Endothelial cell of umbilical vein (primary cell): ENCODE measurements around the gene GTF3C1. TPM values are rescaled to one million over a fixed set of nuclear protein-coding genes. Genes with fewer than 3 reads are reported as not detected.

Experiments used
- BruUV-seq: library from RNA; stranded (reverse); fragments of 400-500 nt; replicated peaks from 2 replicates; lab custom pipeline; 2021; lab: Mats Ljungman, UMichigan
- CTCF ChIA-PET: fragments of 300-600, 350-600 bp; sonication (Branson Sonifier 250); formaldehyde crosslinking; loops from one replicate; lab custom pipeline; 2021; ENCODE audit warnings: antibody characterized with exemption, inconsistent platforms; lab: Charles Lee
- POLR2A ChIA-PET: fragments of 300-600, 350-600 bp; sonication (Branson Sonifier 250); formaldehyde crosslinking; loops from one replicate; lab custom pipeline; 2021; ENCODE audit warnings: antibody characterized with exemption, inconsistent platforms; lab: Charles Lee
- DNase-seq: peaks from one replicate; pipeline ENCODE4 v3.0.0-alpha.2; 2011; ENCODE audit warnings: low read depth, low spot score
- FAIRE-seq: peaks from 2 replicates; lab custom pipeline; 2011; peaks lifted over from hg19 to GRCh38; lab: Jason Lieb, UNC
- H2AFZ ChIP-seq: 2 replicates; pipeline ENCODE4 v1.6.0; 2012; ENCODE audit warnings: low read depth, low read length, control low read depth, inconsistent platforms
- H3K27ac ChIP-seq: 2 replicates; pipeline ENCODE4 v1.5.1; 2011; ENCODE audit warnings: low read depth, mild to moderate bottlenecking, control low read depth, low read length, moderate library complexity; ENCODE audit not compliant: insufficient read depth
- H3K27me3 ChIP-seq, 2 experiments: 2 replicates each; pipeline versions ENCODE4 v1.6.0 to v1.6.1; 2011; ENCODE audit warnings: low read length in 2 of 2, mixed read lengths in 1 of 2; ENCODE audit not compliant: control insufficient read depth in 2 of 2, insufficient read depth in 2 of 2
- H3K36me3 ChIP-seq, 2 experiments: 2 replicates in 1 of 2; 3 replicates in 1 of 2; pipeline ENCODE4 v1.5.1; 2011; ENCODE audit warnings: low read length in 2 of 2, mild to moderate bottlenecking in 1 of 2, moderate library complexity in 1 of 2; ENCODE audit not compliant: control insufficient read depth in 2 of 2, insufficient read depth in 2 of 2; ENCODE audit errors: extremely low read depth in 1 of 2
- H3K4me1 ChIP-seq: 3 replicates; pipeline ENCODE4 v1.5.1; 2011; ENCODE audit warnings: mild to moderate bottlenecking, low read length; ENCODE audit not compliant: control insufficient read depth, insufficient read depth; ENCODE audit errors: extremely low read depth
- H3K4me2 ChIP-seq: 2 replicates; pipeline ENCODE4 v1.6.1; 2011; ENCODE audit warnings: low read length, control low read depth, mixed read lengths; ENCODE audit not compliant: insufficient read depth
- H3K4me3 ChIP-seq, 3 experiments: fragments of 200-600 bp in 1 of 3; sonication (generic), shearing (Covaris generic) in 1 of 3; replicated peaks in 1 of 3; 2 replicates each; pipeline ENCODE4 v1.5.1; 2011 to 2016; ENCODE audit warnings: control low read depth in 3 of 3, low read length in 3 of 3, mild to moderate bottlenecking in 2 of 3, inconsistent platforms in 1 of 3, low read depth in 1 of 3, moderate library complexity in 1 of 3; ENCODE audit not compliant: insufficient read depth in 1 of 3
- H3K79me2 ChIP-seq: 2 replicates; pipeline ENCODE4 v1.6.0; 2012; ENCODE audit warnings: low read length, inconsistent platforms; ENCODE audit not compliant: control insufficient read depth, insufficient read depth
- H3K9ac ChIP-seq: replicated peaks from 2 replicates; pipeline ENCODE3; 2011; ENCODE audit warnings: low read length, control low read depth; ENCODE audit not compliant: insufficient read depth; ENCODE audit errors: extremely low read depth
- H3K9me1 ChIP-seq: replicated peaks from 3 replicates; pipeline ENCODE4 v1.6.0; 2011; ENCODE audit warnings: mild to moderate bottlenecking, low read length; ENCODE audit not compliant: control insufficient read depth, insufficient read depth; ENCODE audit errors: extremely low read depth
- H3K9me3 ChIP-seq: replicated peaks from 2 replicates; pipeline ENCODE4 v1.5.1; 2012; ENCODE audit warnings: low read length, inconsistent platforms; ENCODE audit not compliant: control insufficient read depth, insufficient read depth
- H4K20me1 ChIP-seq: replicated peaks from 2 replicates; pipeline ENCODE3; 2011; ENCODE audit warnings: mild to moderate bottlenecking, low read length; ENCODE audit not compliant: control insufficient read depth, insufficient read depth; ENCODE audit errors: extremely low read depth
- CTCF ChIP-seq, 2 donors: IDR thresholded peaks; 1 replicate in 1 of 2; 2 replicates in 1 of 2; pipeline ENCODE4 v1.5.1; 2011; ENCODE audit warnings: low read length in 2 of 2, mild to moderate bottlenecking in 2 of 2, moderate library complexity in 2 of 2, control low read depth in 1 of 2, inconsistent platforms in 1 of 2, low read depth in 1 of 2; ENCODE audit not compliant: insufficient read depth in 1 of 2; ENCODE audit errors: extremely low read depth in 1 of 2
- EZH2 ChIP-seq: IDR thresholded peaks from 2 replicates; pipeline ENCODE4 v1.6.1; 2012; ENCODE audit warnings: borderline replicate concordance, low read depth, mild to moderate bottlenecking, moderate library complexity, low read length, inconsistent platforms; ENCODE audit not compliant: severe bottlenecking
- FOS ChIP-seq: IDR thresholded peaks from 2 replicates; pipeline ENCODE4 v1.6.1; 2011; ENCODE audit warnings: mild to moderate bottlenecking, low read length, moderate library complexity, borderline replicate concordance; ENCODE audit not compliant: insufficient read depth
- GATA2 ChIP-seq: IDR thresholded peaks from 2 replicates; pipeline ENCODE4 v1.7.0; 2011; ENCODE audit warnings: low read depth, mild to moderate bottlenecking, moderate library complexity, mixed read lengths, low read length; ENCODE audit not compliant: insufficient read length, insufficient read depth
- JUN ChIP-seq: IDR thresholded peaks from 2 replicates; pipeline ENCODE4 v1.6.1; 2011; ENCODE audit warnings: borderline replicate concordance, low read depth; ENCODE audit not compliant: insufficient read length, insufficient read depth
- MYC ChIP-seq: IDR thresholded peaks from one replicate; pipeline ENCODE4 v1.6.1; 2011; ENCODE audit warnings: mild to moderate bottlenecking, low read depth, low read length
- POLR2A ChIP-seq: IDR thresholded peaks from 2 replicates; pipeline ENCODE4 v1.6.1; 2012; ENCODE audit warnings: low read depth, mild to moderate bottlenecking, control low read depth, low read length
- POLR2AphosphoS5 ChIP-seq: IDR thresholded peaks from 2 replicates; pipeline ENCODE4 v1.6.1; 2012; ENCODE audit warnings: low read depth, mild to moderate bottlenecking, control low read depth, low read length, moderate library complexity; ENCODE audit not compliant: insufficient read depth
- dilution Hi-C: fragments of 300-500 bp; cut with MboI; formaldehyde crosslinking; loops from one replicate; pipeline ENCODE4 v1.15.0; 2019; ENCODE audit warnings: low sequenced_read_pairs; ENCODE audit not compliant: extremely low pct_ligation_motif_present
- intact Hi-C: fragments of 100-400 bp; cut with micrococcal nuclease; formaldehyde crosslinking; loops from one replicate; pipeline ENCODE4 v1.10.0; 2022
- polyA plus RNA-seq, 4 experiments: library from polyadenylated mRNA; depleted of rRNA in 3 of 4; stranded (reverse) in 3 of 4; unstranded in 1 of 4; fragments of >200 nt; gene quantifications; 2 replicates each; pipeline versions ENCODE4 v1.2.1 to v1.2.3, GENCODE V29; 2011 to 2012; ENCODE audit warnings: missing spikeins in 1 of 4
- total RNA-seq: library from RNA; stranded (reverse); gene quantifications from 2 replicates; pipeline ENCODE4 v1.2.3, GENCODE V29; 2021
- TF ChIP-seq, protein P1 (sequence below): IDR thresholded peaks from 2 replicates; pipeline ENCODE4 v1.6.1; 2011; ENCODE audit not compliant: insufficient read depth, insufficient read length

GTF3C1 gene
- total and polyA plus RNA-seq, 2 donors (not counting 3 experiments of a cell fraction or from before 2014, with no cell fraction given) = 58.1 to 86.1 TPM

DNA sequence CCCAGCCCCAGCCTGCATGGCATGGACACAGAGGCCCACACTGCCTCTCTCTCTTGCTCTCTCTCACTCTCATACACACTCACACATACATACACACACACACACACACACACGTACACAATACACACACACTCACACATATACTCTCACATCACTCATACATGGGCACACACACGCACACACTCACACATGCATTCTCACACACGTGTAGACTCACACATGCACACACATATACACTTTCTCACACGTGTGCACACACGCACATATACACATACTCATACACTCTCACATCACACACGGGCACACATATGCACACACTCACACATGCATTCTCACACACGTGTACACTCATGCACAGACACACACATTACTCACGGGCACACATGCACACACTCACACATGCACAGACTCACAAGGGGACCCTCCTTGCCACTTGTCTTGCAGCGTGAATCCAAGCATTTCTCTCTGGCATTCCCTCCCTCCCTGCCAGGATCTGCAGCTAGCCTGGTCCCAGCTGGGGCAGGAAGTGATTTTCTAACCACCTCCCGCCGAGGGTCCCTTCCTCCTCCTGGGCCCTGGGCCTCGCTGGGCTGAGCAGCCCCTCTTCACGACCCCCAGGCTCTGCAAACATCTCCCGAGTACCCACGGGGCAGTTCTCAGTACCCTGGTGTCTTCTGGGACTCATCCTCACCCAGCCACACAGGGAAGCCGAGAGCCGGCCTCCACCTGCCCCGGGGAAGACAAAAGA lies 110.3 kb downstream of the GTF3C1 start:
- no peak for FAIRE-seq
- H4K20me1 ChIP-seq = no peaks in the 10 kb centered on the region
- POLR2A ChIA-PET = no interaction called here

DNA sequence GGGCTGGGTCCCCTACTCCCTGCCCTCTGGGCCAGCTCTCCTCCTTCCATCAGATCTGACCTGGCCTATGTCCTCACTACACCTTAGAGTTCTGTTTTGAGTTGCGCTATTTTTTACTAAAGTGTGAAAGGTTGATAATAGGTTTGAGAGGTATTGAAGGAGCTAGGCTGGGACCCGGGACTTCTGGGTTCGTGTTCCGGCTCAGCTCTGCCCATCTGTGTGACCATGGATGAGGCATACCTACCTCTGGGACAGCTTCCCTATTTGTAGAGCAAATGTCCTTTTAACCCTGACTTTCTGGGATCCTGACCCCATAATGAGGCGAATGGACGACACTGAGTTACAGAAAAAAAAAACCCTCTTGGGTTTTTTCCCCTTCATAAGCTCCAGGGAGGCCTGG lies 111.8 kb downstream of the GTF3C1 start:
- H2AFZ ChIP-seq = no peak overlapping the region
- no peak overlapping the region for H3K4me2 ChIP-seq
- no peak for FAIRE-seq
- no peak overlapping the region for H3K4me3 ChIP-seq
- H3K9me3 ChIP-seq = no peaks in the 10 kb centered on the region
- dilution Hi-C loops (no loop called here), intact Hi-C loops (no loop called here)
- H3K36me3 ChIP-seq = no peaks in the 10 kb centered on the region
- POLR2A ChIA-PET = no interaction called here
- TF ChIP-seq, protein P1, sequence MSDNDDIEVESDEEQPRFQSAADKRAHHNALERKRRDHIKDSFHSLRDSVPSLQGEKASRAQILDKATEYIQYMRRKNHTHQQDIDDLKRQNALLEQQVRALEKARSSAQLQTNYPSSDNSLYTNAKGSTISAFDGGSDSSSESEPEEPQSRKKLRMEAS = no peak
- no peak for TF ChIP-seq CTCF (IDR thresholded peaks at IDR 0.05; ENCODE audit: extremely low read depth in 1 of 2, insufficient read depth in 1 of 2, low read depth in 1 of 2, low read length in 2 of 2)
- no peak for TF ChIP-seq POLR2A
- TF ChIP-seq JUN = no peak
- TF ChIP-seq GATA2 = no peak
- TF ChIP-seq EZH2 = no peak
- no peak for TF ChIP-seq MYC
- TF ChIP-seq FOS = no peak
- TF ChIP-seq POLR2AphosphoS5 = no peak
- H3K4me1 ChIP-seq = no peaks in the 10 kb centered on the region
- no TSS peak for BruUV-seq
- DNase-seq = no peak
- no peaks in the 10 kb centered on the region for H3K79me2 ChIP-seq
- H4K20me1 ChIP-seq = no peaks in the 10 kb centered on the region
- H3K9me1 ChIP-seq = no peaks in the 10 kb centered on the region
- no peak overlapping the region for H3K27ac ChIP-seq
- CTCF ChIA-PET = no interaction called here
- H3K27me3 ChIP-seq = no peaks in the 10 kb centered on the region
- no peak overlapping the region for H3K9ac ChIP-seq

More for the DNA sequence above, 110.3 kb downstream of the GTF3C1 start:
- no peaks in the 10 kb centered on the region for H3K4me1 ChIP-seq
- no peak overlapping the region for H2AFZ ChIP-seq
- H3K4me2 ChIP-seq = no peak overlapping the region
- intact Hi-C loops = no loop called here
- H3K36me3 ChIP-seq = no peaks in the 10 kb centered on the region
- no peaks in the 10 kb centered on the region for H3K9me3 ChIP-seq
- H3K27ac ChIP-seq = no peak overlapping the region
- no peaks in the 10 kb centered on the region for H3K9me1 ChIP-seq
- DNase-seq = no peak
- CTCF ChIA-PET = no interaction called here
- TF ChIP-seq GATA2 (no peak), POLR2AphosphoS5 (no peak)
- no TSS peak for BruUV-seq
- no peaks in the 10 kb centered on the region for H3K79me2 ChIP-seq
- dilution Hi-C loops = no loop called here
- no peak overlapping the region for H3K9ac ChIP-seq
- H3K27me3 ChIP-seq = no peaks in the 10 kb centered on the region
- no peak overlapping the region for H3K4me3 ChIP-seq
